Sigmoid colon (tissue), 7 donors: ENCODE data around the gene HAND1. TPM values are rescaled to one million over a fixed set of nuclear protein-coding genes. Genes with fewer than 3 reads are reported as not detected.

Source experiments
- DNase-seq: peaks from one replicate; pipeline ENCODE4 v3.0.0-alpha.2; 2019
- H3K27ac ChIP-seq, 4 donors: fragments of 200-600 bp; sonication (generic); one replicate each; pipeline ENCODE4 v1.5.1; 2016 to 2019; ENCODE audit warnings: mild to moderate bottlenecking in 1 of 4
- H3K27me3 ChIP-seq, 3 donors: fragments of 200-600 bp; sonication (generic); one replicate each; pipeline ENCODE4 v1.5.1; 2019; ENCODE audit warnings: mild to moderate bottlenecking in 1 of 3
- H3K36me3 ChIP-seq, 4 donors: fragments of 200-600 bp; sonication (generic); one replicate each; pipeline ENCODE4 v1.5.1; 2016 to 2019
- H3K4me1 ChIP-seq, 4 donors: fragments of 200-600 bp; sonication (generic); one replicate each; pipeline ENCODE4 v1.5.1; 2017 to 2019
- H3K4me3 ChIP-seq, 4 donors: fragments of 200-600 bp; sonication (generic); one replicate each; pipeline ENCODE4 v1.5.1; 2017 to 2019; ENCODE audit warnings: mild to moderate bottlenecking in 2 of 4, moderate library complexity in 1 of 4
- H3K9me3 ChIP-seq, 4 donors: fragments of 200-600 bp in 3 of 4; sonication (generic) in 3 of 4; one replicate each; pipeline versions ENCODE4 v1.5.1 to v1.6.1; 2013 to 2019
- CTCF ChIP-seq, 4 experiments: fragments of 450-650 bp in 3 of 4; fragments of 200-600 bp in 1 of 4; IDR thresholded peaks; one replicate each; pipeline ENCODE4 v1.5.1; 2016 to 2019; ENCODE audit warnings: antibody characterized with exemption in 4 of 4, mild to moderate bottlenecking in 3 of 4, moderate library complexity in 2 of 4
- EP300 ChIP-seq, 4 donors: sonication (generic); formaldehyde crosslinking; IDR thresholded peaks; one replicate each; pipeline ENCODE4 v1.6.1; 2017; ENCODE audit warnings: antibody characterized with exemption in 4 of 4
- POLR2A ChIP-seq, 2 donors: fragments of 450-650 bp; IDR thresholded peaks; one replicate each; pipeline ENCODE4 v1.6.1; 2016; ENCODE audit warnings: antibody characterized with exemption in 2 of 2, mild to moderate bottlenecking in 2 of 2, moderate library complexity in 2 of 2
- POLR2AphosphoS5 ChIP-seq, 4 donors: sonication (generic); formaldehyde crosslinking; IDR thresholded peaks; one replicate each; pipeline ENCODE4 v1.6.1; 2017; ENCODE audit warnings: antibody characterized with exemption in 4 of 4
- WGBS, 2 donors: extraction: QIAGEN DNeasy Blood & Tissue Kit; methylation state at CpG; one replicate each; pipeline ENCODE4 v1.1.7; 2013; 5-methylcytosine and 5-hydroxymethylcytosine counted together
- intact Hi-C: fragments of 100-400 bp; cut with DNase I; formaldehyde crosslinking; loops from one replicate; pipeline ENCODE4 v1.15.1; 2023
- polyA plus RNA-seq, 3 donors: library from polyadenylated mRNA; stranded (reverse); fragments of 200-250 nt; gene quantifications; one replicate each; pipeline ENCODE4 v1.2.3, GENCODE V29; 2013
- total RNA-seq, 4 donors: library from RNA; depleted of rRNA; stranded (reverse); fragments of >200 nt; gene quantifications; one replicate each; pipeline ENCODE4 v1.1.0, GENCODE V29; 2016
- donor health status: healthy with polysubstance abuse.
- donor health status: Bipolar disorder and iron deficiency.
- donor health status: healthy.

The HAND1 gene
- total and polyA plus RNA-seq, 7 donors: 2.4 to 69.2 (median 46.0) TPM; not detected in 1

- 98 to 99% methylated on average over 3 of the region's 3 CpGs for WGBS, 2 donors
Observed at GRCh38 chr5:154435226-154435625, 42.8 kb downstream of the HAND1 start.

GRCh38 chr5:154430961-154431630 is 46.9 kb downstream of the HAND1 start:
- no peaks in the 10 kb centered on the region for H3K4me1 ChIP-seq
- no peak for DNase-seq
- H3K27me3 ChIP-seq: no peaks in the 10 kb centered on the region
- 91 to 95% methylated on average over 4 of the region's 4 CpGs for WGBS, 2 donors
- H3K27ac ChIP-seq: no peak overlapping the region
- TF ChIP-seq POLR2AphosphoS5 (IDR thresholded peaks at IDR 0.05): no peak
- no peak for TF ChIP-seq CTCF (IDR thresholded peaks at IDR 0.05)
- TF ChIP-seq EP300 (IDR thresholded peaks at IDR 0.05): no peak
- TF ChIP-seq POLR2A (IDR thresholded peaks at IDR 0.05): no peak
- peaks cover 0 to 9% (median 4%) of the 10 kb centered on the region in 4 donors for H3K36me3 ChIP-seq
- H3K9me3 ChIP-seq: no peaks in the 10 kb centered on the region
- H3K4me3 ChIP-seq: no peak overlapping the region
- intact Hi-C loops: no loop called here

More at GRCh38 chr5:154435226-154435625, 42.8 kb downstream of the HAND1 start:
- no peak overlapping the region for H3K27ac ChIP-seq
- DNase-seq: no peak
- intact Hi-C loops: no loop called here
- TF ChIP-seq EP300 (IDR thresholded peaks at IDR 0.05) (no peak), POLR2AphosphoS5 (IDR thresholded peaks at IDR 0.05) (no peak)
- no peaks in the 10 kb centered on the region for H3K9me3 ChIP-seq
- H3K27me3 ChIP-seq: no peaks in the 10 kb centered on the region
- H3K4me1 ChIP-seq: no peaks in the 10 kb centered on the region
- no peak overlapping the region for H3K4me3 ChIP-seq
- peaks cover 0 to 49% (median 19%) of the 10 kb centered on the region in 4 donors for H3K36me3 ChIP-seq

- WGBS, 2 donors: 81 to 82% methylated on average over 4 of the region's 4 CpGs
- Histone ChIP-seq H3K4me1 (no peaks in the 10 kb centered on the region), H3K4me3 (no peak overlapping the region), H3K27me3 (no peaks in the 10 kb centered on the region), H3K9me3 (no peaks in the 10 kb centered on the region), H3K27ac (no peak overlapping the region), H3K36me3 (peaks cover 0 to 3% (median 1%) of the 10 kb centered on the region in 4 donors)
- DNase-seq: no peak
- intact Hi-C loops: no loop called here
- TF ChIP-seq POLR2AphosphoS5 (IDR thresholded peaks at IDR 0.05): no peak
- TF ChIP-seq POLR2A (IDR thresholded peaks at IDR 0.05): no peak
- no peak for TF ChIP-seq EP300 (IDR thresholded peaks at IDR 0.05)
- no peak for TF ChIP-seq CTCF (IDR thresholded peaks at IDR 0.05)
Observed at GRCh38 chr5:154430466-154430865, 47.6 kb downstream of the HAND1 start.

- TF ChIP-seq CTCF (IDR thresholded peaks at IDR 0.05) (no peak), POLR2AphosphoS5 (IDR thresholded peaks at IDR 0.05) (no peak), POLR2A (IDR thresholded peaks at IDR 0.05) (no peak), EP300 (IDR thresholded peaks at IDR 0.05) (no peak)
- H3K4me3 ChIP-seq: no peak overlapping the region
- intact Hi-C loops: no loop called here
- H3K4me1 ChIP-seq: no peaks in the 10 kb centered on the region
- H3K27me3 ChIP-seq: no peaks in the 10 kb centered on the region
- H3K36me3 ChIP-seq: no peaks in the 10 kb centered on the region
- no peaks in the 10 kb centered on the region for H3K9me3 ChIP-seq
- WGBS, 2 donors: 94 to 98% methylated on average over 1 of the region's 1 CpG
- H3K27ac ChIP-seq: no peak overlapping the region
- no peak for DNase-seq
Observed at GRCh38 chr5:154429341-154429740, 48.7 kb downstream of the HAND1 start.

GRCh38 chr5:154428208-154428607 is 49.8 kb downstream of the HAND1 start:
- H3K4me1 ChIP-seq: no peaks in the 10 kb centered on the region
- H3K36me3 ChIP-seq: no peaks in the 10 kb centered on the region
- no peak for DNase-seq
- TF ChIP-seq POLR2AphosphoS5 (IDR thresholded peaks at IDR 0.05) (no peak), EP300 (IDR thresholded peaks at IDR 0.05) (no peak), POLR2A (IDR thresholded peaks at IDR 0.05) (no peak), CTCF (IDR thresholded peaks at IDR 0.05) (no peak)
- intact Hi-C loops: no loop called here
- H3K27ac ChIP-seq: no peak overlapping the region
- no peak overlapping the region for H3K4me3 ChIP-seq
- 96 to 98% methylated on average over 3 of the region's 3 CpGs for WGBS, 2 donors
- no peaks in the 10 kb centered on the region for H3K27me3 ChIP-seq
- no peaks in the 10 kb centered on the region for H3K9me3 ChIP-seq

Other genes starting within 250 kb of the HAND1 start
- 10 to 100 TPM; 36.0 to 51.7 (median 42.9) TPM for gene SAP30L, start 32.2 kb downstream of the HAND1 start, total RNA-seq
- gene SAP30L, start 32.2 kb downstream of the HAND1 start, polyA plus RNA-seq: 10 to 100 TPM; 17.8 to 27.6 (median 24.5) TPM